HT-29 (cell line): ENCODE results near the gene CUX1. TPM values are rescaled to one million over a fixed set of nuclear protein-coding genes. Genes with fewer than 3 reads are reported as not detected.
"Not testable (repeated sequence)": the region's sequence is repeated elsewhere in the genome, so short reads cannot be mapped to it uniquely, and the experiment has no call there.

Experiments
- DNase-seq: peaks from one replicate; pipeline ENCODE4 v3.0.0-alpha.2; 2015; ENCODE audit warnings: low spot score
- total RNA-seq: library from RNA; depleted of rRNA; stranded (reverse); fragments of >200 nt; shearing (Covaris generic); gene quantifications from 2 replicates; pipeline ENCODE4 v1.2.3, GENCODE V29; 2014

Gene CUX1
- total RNA-seq, 1 experiment from 2014 or later = 48.3 TPM

GRCh38 chr7:101915000-101915399 is 97.6 kb downstream of the CUX1 start:
- DNase-seq = no peak

- no peak for DNase-seq
These were observed 98.8 kb downstream of the CUX1 start for GRCh38 chr7:101916041-101916800.

- no peak for DNase-seq
These were observed 99.5 kb downstream of the CUX1 start for GRCh38 chr7:101916876-101917275.

GRCh38 chr7:101917566-101917965 is 100.1 kb downstream of the CUX1 start:
- DNase-seq = no peak

GRCh38 chr7:101918426-101918825 is 101.0 kb downstream of the CUX1 start:
- DNase-seq = no peak

GRCh38 chr7:101919363-101920115 is 102.1 kb downstream of the CUX1 start:
- DNase-seq = no peak

GRCh38 chr7:101921061-101921460 is 103.6 kb downstream of the CUX1 start:
- no peak for DNase-seq

- not testable (repeated sequence) for DNase-seq
These were observed 104.4 kb downstream of the CUX1 start for GRCh38 chr7:101921546-101922489.

- DNase-seq = no peak
These were observed 105.5 kb downstream of the CUX1 start for GRCh38 chr7:101922631-101923601.

- no peak for DNase-seq
These were observed 106.2 kb downstream of the CUX1 start for GRCh38 chr7:101923602-101923985.

- DNase-seq = no peak
These were observed 106.7 kb downstream of the CUX1 start for GRCh38 chr7:101924171-101924570.

GRCh38 chr7:101926265-101926664 is 108.8 kb downstream of the CUX1 start:
- DNase-seq = no peak

GRCh38 chr7:101927389-101927788 is 110.0 kb downstream of the CUX1 start:
- DNase-seq = no peak

- DNase-seq = no peak
These were observed 110.4 kb downstream of the CUX1 start for GRCh38 chr7:101927802-101928201.

- DNase-seq = no peak
These were observed 111.8 kb downstream of the CUX1 start for GRCh38 chr7:101929256-101929655.

- DNase-seq = not testable (repeated sequence)
These were observed 112.5 kb downstream of the CUX1 start for GRCh38 chr7:101929911-101930310.

- DNase-seq = no peak
These were observed 114.7 kb downstream of the CUX1 start for GRCh38 chr7:101932083-101932482.

- DNase-seq = no peak
These were observed 115.6 kb downstream of the CUX1 start for GRCh38 chr7:101933028-101933427.

- no peak for DNase-seq
These were observed 116.3 kb downstream of the CUX1 start for GRCh38 chr7:101933688-101934121.

- no peak for DNase-seq
These were observed 117.2 kb downstream of the CUX1 start for GRCh38 chr7:101934618-101935017.
